HEK293T (cell line): ENCODE results near the gene NPC1L1.

Experiments
- BHLHE40 ChIP-seq: fragments of 450-650 bp; IDR thresholded peaks from 2 replicates; pipeline ENCODE4 v1.6.1; 2016; ENCODE audit warnings: mild to moderate bottlenecking, moderate library complexity, borderline replicate concordance
- ELF4 ChIP-seq: fragments of 450-650 bp; IDR thresholded peaks from 2 replicates; pipeline ENCODE4 v1.6.1; 2017; ENCODE audit warnings: antibody characterized with exemption
- FOXK2 ChIP-seq: fragments of 450-650 bp; IDR thresholded peaks from 2 replicates; pipeline ENCODE4 v1.6.1; 2016; ENCODE audit warnings: mild to moderate bottlenecking
- FOXM1 ChIP-seq: fragments of 450-650 bp; IDR thresholded peaks from 2 replicates; pipeline ENCODE4 v1.6.1; 2017; ENCODE audit warnings: mild to moderate bottlenecking, borderline replicate concordance
- HDGF ChIP-seq: fragments of 450-650 bp; IDR thresholded peaks from 2 replicates; pipeline ENCODE4 v1.6.1; 2017; ENCODE audit warnings: antibody characterized with exemption, borderline replicate concordance
- LEF1 ChIP-seq: fragments of 450-650 bp; IDR thresholded peaks from 2 replicates; pipeline ENCODE4 v1.6.1; 2017; ENCODE audit warnings: mild to moderate bottlenecking, borderline replicate concordance
- NFRKB ChIP-seq: fragments of 450-650 bp; IDR thresholded peaks from 2 replicates; pipeline ENCODE4 v1.6.1; 2016; ENCODE audit warnings: mild to moderate bottlenecking, moderate library complexity
- SUZ12 ChIP-seq: fragments of 450-650 bp; IDR thresholded peaks from 2 replicates; pipeline ENCODE4 v1.6.1; 2016; ENCODE audit warnings: mild to moderate bottlenecking
- ZNF384 ChIP-seq: fragments of 450-650 bp; IDR thresholded peaks from 2 replicates; pipeline ENCODE4 v1.6.1; 2016
- TF ChIP-seq, protein P1 (sequence below): fragments of 450-650 bp; IDR thresholded peaks from 2 replicates; pipeline ENCODE4 v1.6.1; 2016

DNA sequence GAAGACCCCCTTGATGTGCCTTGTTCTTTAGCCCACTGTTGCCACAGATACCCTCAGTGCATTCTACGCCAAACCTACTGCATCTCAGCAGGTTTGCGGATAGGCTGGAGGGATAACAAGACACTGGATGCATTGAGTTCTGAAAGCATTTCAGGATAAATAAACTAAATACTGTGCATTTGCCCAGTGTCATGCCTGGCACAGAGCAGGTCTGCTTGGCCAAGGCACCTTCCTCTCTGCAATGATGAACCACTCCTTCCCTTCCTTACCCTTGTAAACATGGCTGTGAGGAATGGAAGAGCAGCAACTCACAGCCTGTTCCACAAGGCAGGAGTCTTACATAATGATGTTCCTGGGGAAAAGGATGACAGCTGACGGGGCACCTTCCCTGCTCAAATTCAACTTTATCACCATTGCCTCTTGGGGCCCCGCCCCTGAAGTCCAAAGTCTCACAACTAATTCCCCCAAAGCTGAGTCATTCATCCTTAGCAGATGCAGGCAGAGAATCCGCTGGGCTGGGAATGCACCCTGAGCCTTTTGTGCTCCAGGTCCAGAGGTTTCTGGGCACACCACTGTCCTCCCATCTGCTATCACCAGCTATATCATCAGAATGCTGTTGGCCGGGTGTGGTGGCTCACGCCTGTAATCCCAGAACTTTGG, 21.0 kb upstream of the NPC1L1 start:
- TF ChIP-seq ELF4 (0 out of 2 replicates have a peak, but pooled peaks have one; percentile 17), FOXK2 (no peak), SUZ12 (no peak), NFRKB (no peak), HDGF (no peak), ZNF384 (no peak), LEF1 (no peak), FOXM1 (no peak), BHLHE40 (no peak)
- TF ChIP-seq, protein P1, sequence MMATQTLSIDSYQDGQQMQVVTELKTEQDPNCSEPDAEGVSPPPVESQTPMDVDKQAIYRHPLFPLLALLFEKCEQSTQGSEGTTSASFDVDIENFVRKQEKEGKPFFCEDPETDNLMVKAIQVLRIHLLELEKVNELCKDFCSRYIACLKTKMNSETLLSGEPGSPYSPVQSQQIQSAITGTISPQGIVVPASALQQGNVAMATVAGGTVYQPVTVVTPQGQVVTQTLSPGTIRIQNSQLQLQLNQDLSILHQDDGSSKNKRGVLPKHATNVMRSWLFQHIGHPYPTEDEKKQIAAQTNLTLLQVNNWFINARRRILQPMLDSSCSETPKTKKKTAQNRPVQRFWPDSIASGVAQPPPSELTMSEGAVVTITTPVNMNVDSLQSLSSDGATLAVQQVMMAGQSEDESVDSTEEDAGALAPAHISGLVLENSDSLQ, result no peak
